HL-60 (cell line): ENCODE results near the gene NID2.

Experiments
- DNase-seq, 2 experiments: peaks; one replicate each; pipeline ENCODE4 v3.0.0-alpha.2; 2010 to 2020; ENCODE audit warnings: low read depth in 1 of 2, low spot score in 1 of 2
- H3K27ac ChIP-seq: fragments of 250-450 bp; sonication (Bioruptor Pico); replicated peaks from 2 replicates; pipeline ENCODE4 v1.5.1; 2020; ENCODE audit warnings: mild to moderate bottlenecking, moderate library complexity
- H3K27me3 ChIP-seq: fragments of 250-450 bp; sonication (Bioruptor Pico); 2 replicates; pipeline ENCODE4 v1.5.1; 2021; ENCODE audit warnings: mild to moderate bottlenecking, moderate library complexity; ENCODE audit not compliant: insufficient read depth, poor library complexity, severe bottlenecking
- H3K4me3 ChIP-seq: replicated peaks from 2 replicates; pipeline ENCODE4 v1.5.1; 2011; ENCODE audit warnings: mild to moderate bottlenecking, control low read depth, low read length; ENCODE audit not compliant: insufficient read depth
- GABPA ChIP-seq: IDR thresholded peaks from 2 replicates; pipeline ENCODE4 v1.6.1; 2012; ENCODE audit warnings: low read depth
- POLR2AphosphoS5 ChIP-seq: IDR thresholded peaks from 2 replicates; pipeline ENCODE4 v1.6.1; 2012; ENCODE audit warnings: low read depth
- SPI1 ChIP-seq: IDR thresholded peaks from 2 replicates; pipeline ENCODE4 v1.6.1; 2012; ENCODE audit warnings: low read depth, mild to moderate bottlenecking, borderline replicate concordance
- TF ChIP-seq, protein P1 (sequence below): IDR thresholded peaks from 2 replicates; pipeline ENCODE4 v1.6.1; 2012; ENCODE audit warnings: low read depth; ENCODE audit not compliant: insufficient replicate concordance
- TF ChIP-seq, protein P2 (sequence below): IDR thresholded peaks from one replicate; pipeline ENCODE4 v1.5.1; 2011; ENCODE audit warnings: low read length, control low read depth, inconsistent platforms; ENCODE audit not compliant: insufficient read depth

Gene NID2

DNA sequence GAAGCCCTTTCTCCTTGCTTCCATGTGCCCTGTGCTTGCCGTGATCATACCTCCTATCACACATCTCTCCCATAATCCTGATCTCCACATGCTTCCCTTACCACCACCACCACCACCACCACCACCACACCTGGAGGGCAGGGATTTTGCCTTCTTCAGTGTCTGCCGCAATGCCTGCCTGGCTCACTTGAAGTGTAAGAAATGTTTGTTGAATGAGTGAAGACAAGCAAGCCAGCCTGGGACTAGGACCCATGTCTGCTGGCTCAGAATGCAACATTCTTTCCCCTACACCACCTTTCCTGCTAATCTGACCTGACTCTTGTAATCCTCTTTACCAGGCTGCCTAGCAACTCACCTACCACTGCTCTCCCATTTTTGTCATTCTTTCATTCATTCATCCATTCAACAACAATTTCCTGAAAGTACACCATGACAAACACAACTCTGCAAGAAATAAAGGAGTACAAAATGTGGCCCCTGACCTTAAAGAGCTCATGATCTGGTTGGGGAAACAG is 3.5 kb upstream of the NID2 start:
- TF ChIP-seq, protein P1, sequence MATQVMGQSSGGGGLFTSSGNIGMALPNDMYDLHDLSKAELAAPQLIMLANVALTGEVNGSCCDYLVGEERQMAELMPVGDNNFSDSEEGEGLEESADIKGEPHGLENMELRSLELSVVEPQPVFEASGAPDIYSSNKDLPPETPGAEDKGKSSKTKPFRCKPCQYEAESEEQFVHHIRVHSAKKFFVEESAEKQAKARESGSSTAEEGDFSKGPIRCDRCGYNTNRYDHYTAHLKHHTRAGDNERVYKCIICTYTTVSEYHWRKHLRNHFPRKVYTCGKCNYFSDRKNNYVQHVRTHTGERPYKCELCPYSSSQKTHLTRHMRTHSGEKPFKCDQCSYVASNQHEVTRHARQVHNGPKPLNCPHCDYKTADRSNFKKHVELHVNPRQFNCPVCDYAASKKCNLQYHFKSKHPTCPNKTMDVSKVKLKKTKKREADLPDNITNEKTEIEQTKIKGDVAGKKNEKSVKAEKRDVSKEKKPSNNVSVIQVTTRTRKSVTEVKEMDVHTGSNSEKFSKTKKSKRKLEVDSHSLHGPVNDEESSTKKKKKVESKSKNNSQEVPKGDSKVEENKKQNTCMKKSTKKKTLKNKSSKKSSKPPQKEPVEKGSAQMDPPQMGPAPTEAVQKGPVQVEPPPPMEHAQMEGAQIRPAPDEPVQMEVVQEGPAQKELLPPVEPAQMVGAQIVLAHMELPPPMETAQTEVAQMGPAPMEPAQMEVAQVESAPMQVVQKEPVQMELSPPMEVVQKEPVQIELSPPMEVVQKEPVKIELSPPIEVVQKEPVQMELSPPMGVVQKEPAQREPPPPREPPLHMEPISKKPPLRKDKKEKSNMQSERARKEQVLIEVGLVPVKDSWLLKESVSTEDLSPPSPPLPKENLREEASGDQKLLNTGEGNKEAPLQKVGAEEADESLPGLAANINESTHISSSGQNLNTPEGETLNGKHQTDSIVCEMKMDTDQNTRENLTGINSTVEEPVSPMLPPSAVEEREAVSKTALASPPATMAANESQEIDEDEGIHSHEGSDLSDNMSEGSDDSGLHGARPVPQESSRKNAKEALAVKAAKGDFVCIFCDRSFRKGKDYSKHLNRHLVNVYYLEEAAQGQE: no peak
- TF ChIP-seq GABPA (no peak), SPI1 (no peak), POLR2AphosphoS5 (no peak)
- TF ChIP-seq, protein P2, sequence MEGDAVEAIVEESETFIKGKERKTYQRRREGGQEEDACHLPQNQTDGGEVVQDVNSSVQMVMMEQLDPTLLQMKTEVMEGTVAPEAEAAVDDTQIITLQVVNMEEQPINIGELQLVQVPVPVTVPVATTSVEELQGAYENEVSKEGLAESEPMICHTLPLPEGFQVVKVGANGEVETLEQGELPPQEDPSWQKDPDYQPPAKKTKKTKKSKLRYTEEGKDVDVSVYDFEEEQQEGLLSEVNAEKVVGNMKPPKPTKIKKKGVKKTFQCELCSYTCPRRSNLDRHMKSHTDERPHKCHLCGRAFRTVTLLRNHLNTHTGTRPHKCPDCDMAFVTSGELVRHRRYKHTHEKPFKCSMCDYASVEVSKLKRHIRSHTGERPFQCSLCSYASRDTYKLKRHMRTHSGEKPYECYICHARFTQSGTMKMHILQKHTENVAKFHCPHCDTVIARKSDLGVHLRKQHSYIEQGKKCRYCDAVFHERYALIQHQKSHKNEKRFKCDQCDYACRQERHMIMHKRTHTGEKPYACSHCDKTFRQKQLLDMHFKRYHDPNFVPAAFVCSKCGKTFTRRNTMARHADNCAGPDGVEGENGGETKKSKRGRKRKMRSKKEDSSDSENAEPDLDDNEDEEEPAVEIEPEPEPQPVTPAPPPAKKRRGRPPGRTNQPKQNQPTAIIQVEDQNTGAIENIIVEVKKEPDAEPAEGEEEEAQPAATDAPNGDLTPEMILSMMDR: no peak
- no peak for DNase-seq
- H3K27me3 ChIP-seq: peaks cover 49% of the 10 kb centered on the region
- no peak overlapping the region for H3K4me3 ChIP-seq
- H3K27ac ChIP-seq: no peak overlapping the region

DNA sequence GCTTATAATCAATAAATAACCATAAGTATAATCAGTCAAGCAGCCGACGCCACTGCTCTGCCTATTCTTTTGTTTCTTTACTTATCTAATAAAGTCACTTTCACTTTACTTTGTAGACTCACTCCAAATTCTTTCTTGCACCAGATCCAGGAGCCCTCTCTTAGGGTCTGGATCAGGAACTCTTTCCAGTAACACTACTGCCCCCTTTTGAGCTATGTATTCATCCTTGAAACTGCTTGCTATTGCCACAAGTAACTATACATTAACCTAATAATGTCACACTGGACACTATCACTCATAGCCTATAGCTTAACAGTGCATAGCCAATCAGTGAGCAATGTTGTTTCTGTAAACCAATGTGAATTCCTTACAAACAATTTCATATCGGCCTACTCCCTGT is 2.8 kb upstream of the NID2 start:
- no peak for DNase-seq
- peaks cover 54% of the 10 kb centered on the region for H3K27me3 ChIP-seq
- no peak overlapping the region for H3K4me3 ChIP-seq
- TF ChIP-seq GABPA (no peak), POLR2AphosphoS5 (no peak), SPI1 (no peak)
- TF ChIP-seq, protein P1: no peak
- TF ChIP-seq, protein P2: no peak
- no peak overlapping the region for H3K27ac ChIP-seq

DNA sequence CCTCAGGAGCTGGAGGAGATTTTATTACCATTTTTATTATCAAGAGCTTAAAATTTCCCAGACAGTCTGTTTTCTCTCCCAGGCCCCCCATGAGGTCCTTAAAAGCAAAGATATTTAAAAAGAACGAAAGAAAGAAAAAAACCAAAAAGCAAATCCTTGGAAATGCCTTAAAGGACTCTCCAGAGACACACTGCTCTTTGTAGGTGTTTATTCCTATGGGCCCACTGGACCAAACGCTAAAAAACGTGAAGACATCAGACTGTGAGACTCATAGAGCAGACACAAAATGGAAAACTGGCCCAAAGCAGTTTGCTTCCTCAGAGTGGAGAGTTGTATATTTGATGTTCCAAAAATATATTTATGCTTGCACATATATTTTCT is 1.2 kb upstream of the NID2 start:
- Histone ChIP-seq H3K27me3 (peaks cover 55% of the 10 kb centered on the region), H3K4me3 (no peak overlapping the region), H3K27ac (no peak overlapping the region)
- DNase-seq: no peak
- TF ChIP-seq SPI1: no peak
- TF ChIP-seq, protein P1: no peak
- no peak for TF ChIP-seq POLR2AphosphoS5
- TF ChIP-seq GABPA: no peak
- TF ChIP-seq, protein P2: no peak
